NCI-H82 treated with DMSO at 0.1 percent for 48 hours (cell line): ENCODE measurements around the gene PDGFD.

Experiments
- DNase-seq: peaks from one replicate; lab custom pipeline; 2025; ENCODE audit not compliant: unreplicated experiment; lab: John Stamatoyannopoulos, UW

PDGFD gene

GRCh38 chr11:103927535-103927934 lies 236.4 kb downstream of the PDGFD start:
- DNase-seq = no peak

- DNase-seq = peak; percentile 20
These were observed 237.0 kb downstream of the PDGFD start for GRCh38 chr11:103926990-103927389.

GRCh38 chr11:103924166-103925013 lies 239.6 kb downstream of the PDGFD start:
- no peak for DNase-seq

- DNase-seq = no peak
These were observed 240.5 kb downstream of the PDGFD start for GRCh38 chr11:103923451-103923931.

GRCh38 chr11:103920933-103921332 lies 243.0 kb downstream of the PDGFD start:
- no peak for DNase-seq

- DNase-seq = no peak
These were observed 243.5 kb downstream of the PDGFD start for GRCh38 chr11:103920449-103920848.

GRCh38 chr11:103910721-103911120 lies 253.2 kb downstream of the PDGFD start:
- DNase-seq = no peak

- no peak for DNase-seq
These were observed 256.1 kb downstream of the PDGFD start for GRCh38 chr11:103907548-103908455.

GRCh38 chr11:103907136-103907535 lies 256.8 kb downstream of the PDGFD start:
- DNase-seq = no peak

GRCh38 chr11:103906291-103906867 lies 257.6 kb downstream of the PDGFD start:
- DNase-seq = no peak

- DNase-seq = no peak
These were observed 259.7 kb downstream of the PDGFD start for GRCh38 chr11:103904324-103904667.

GRCh38 chr11:103903621-103904323 lies 260.2 kb downstream of the PDGFD start:
- DNase-seq = no peak

GRCh38 chr11:103902994-103903393 lies 261.0 kb downstream of the PDGFD start:
- DNase-seq = no peak

GRCh38 chr11:103901656-103902055 lies 262.3 kb downstream of the PDGFD start:
- DNase-seq = no peak

GRCh38 chr11:103898577-103899336 lies 265.2 kb downstream of the PDGFD start:
- no peak for DNase-seq

GRCh38 chr11:103898065-103898464 lies 265.9 kb downstream of the PDGFD start:
- DNase-seq = no peak

- DNase-seq = no peak
These were observed 266.6 kb downstream of the PDGFD start for GRCh38 chr11:103897160-103897936.

GRCh38 chr11:103895106-103895505 lies 268.8 kb downstream of the PDGFD start:
- DNase-seq = no peak

GRCh38 chr11:103894673-103895072 lies 269.3 kb downstream of the PDGFD start:
- DNase-seq = no peak
